ENCODE data around the gene EMX1.

DNA sequence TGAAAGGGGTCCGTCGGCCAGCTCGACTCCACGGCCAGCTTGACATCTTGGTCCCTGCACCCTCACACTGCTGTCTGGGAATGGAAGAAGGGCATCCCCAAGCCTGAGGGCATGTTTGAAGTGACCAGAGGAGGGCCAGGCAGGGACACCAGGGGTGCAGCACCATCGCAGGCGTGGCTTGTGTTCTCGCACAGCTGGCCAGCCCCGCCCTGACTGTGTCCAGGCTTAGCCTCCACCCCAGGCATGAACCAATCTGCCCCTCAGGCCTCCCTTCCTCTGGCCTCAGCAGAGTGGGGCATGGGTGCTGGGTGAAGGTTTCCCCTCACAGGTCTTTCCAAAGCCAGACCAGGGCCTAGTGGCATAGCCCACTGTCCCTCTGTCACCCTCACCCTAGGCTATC, 25.0 kb downstream of the EMX1 start:
- TF ChIP-seq, protein P1, sequence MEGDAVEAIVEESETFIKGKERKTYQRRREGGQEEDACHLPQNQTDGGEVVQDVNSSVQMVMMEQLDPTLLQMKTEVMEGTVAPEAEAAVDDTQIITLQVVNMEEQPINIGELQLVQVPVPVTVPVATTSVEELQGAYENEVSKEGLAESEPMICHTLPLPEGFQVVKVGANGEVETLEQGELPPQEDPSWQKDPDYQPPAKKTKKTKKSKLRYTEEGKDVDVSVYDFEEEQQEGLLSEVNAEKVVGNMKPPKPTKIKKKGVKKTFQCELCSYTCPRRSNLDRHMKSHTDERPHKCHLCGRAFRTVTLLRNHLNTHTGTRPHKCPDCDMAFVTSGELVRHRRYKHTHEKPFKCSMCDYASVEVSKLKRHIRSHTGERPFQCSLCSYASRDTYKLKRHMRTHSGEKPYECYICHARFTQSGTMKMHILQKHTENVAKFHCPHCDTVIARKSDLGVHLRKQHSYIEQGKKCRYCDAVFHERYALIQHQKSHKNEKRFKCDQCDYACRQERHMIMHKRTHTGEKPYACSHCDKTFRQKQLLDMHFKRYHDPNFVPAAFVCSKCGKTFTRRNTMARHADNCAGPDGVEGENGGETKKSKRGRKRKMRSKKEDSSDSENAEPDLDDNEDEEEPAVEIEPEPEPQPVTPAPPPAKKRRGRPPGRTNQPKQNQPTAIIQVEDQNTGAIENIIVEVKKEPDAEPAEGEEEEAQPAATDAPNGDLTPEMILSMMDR (IDR thresholded peaks at IDR 0.05) = no peak
- TF ChIP-seq POLR2AphosphoS5 (IDR thresholded peaks at IDR 0.05) = no peak
- TF ChIP-seq POLR2A (IDR thresholded peaks at IDR 0.05) = no peak

Measured in breast epithelium (tissue), 3 donors.